GM19035 (cell line): ENCODE data around the gene ZCCHC17.
"Not testable (repeated sequence)": the region's sequence is repeated elsewhere in the genome, so short reads cannot be mapped to it uniquely, and the experiment has no call there.

Experiments
- ATAC-seq: cut with Tn5 transposase; IDR thresholded peaks from one replicate; pipeline ENCODE4 v1.9.1; 2021; ENCODE audit not compliant: unreplicated experiment

The ZCCHC17 gene

DNA sequence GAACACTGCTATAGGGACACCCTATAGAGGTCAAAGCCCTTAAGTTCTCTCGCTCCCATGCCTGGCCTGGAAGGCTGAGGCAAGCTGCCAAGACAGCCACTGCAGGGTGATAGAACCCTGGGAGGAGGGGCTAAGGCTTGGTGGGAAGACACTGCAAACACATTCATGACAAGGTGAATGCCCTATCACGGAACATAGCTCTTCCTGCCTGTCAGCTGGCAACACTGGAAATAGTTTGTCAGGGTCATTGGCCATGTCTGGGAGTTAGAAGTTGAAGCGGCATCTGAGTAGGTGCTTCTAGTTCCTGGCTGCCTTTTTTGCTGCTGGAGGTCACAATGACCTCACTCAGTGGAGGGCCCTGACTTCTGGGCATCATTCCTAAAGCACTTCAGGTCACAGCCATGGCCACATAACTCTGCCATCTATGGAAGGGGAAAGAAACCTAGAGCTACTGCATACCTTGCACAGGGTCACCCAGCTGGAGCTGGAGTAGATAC is 71.8 kb downstream of the ZCCHC17 start:
- no peak for ATAC-seq

DNA sequence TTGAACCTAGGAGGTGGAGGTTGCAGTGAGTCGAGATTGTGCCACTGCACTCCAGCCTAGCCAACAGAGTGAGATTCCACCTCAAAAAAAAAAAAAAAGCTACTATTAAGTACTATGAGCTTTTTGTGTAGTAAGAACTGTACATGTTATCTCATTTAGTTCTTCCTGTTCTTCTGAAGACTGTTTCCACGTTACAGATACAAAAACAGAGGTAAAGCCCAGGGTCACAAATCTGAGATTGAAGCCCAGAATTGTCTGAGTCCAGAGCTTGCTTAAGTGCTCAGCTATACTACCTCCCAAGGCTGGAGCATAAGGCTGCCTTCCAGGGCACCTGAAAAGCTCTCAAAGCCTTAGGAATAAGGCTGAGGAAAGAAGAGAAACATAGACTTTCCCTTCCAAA is 73.2 kb downstream of the ZCCHC17 start:
- ATAC-seq = no peak

GRCh38 chr1:31370565-31370964 is 73.7 kb downstream of the ZCCHC17 start:
- no peak for ATAC-seq

DNA sequence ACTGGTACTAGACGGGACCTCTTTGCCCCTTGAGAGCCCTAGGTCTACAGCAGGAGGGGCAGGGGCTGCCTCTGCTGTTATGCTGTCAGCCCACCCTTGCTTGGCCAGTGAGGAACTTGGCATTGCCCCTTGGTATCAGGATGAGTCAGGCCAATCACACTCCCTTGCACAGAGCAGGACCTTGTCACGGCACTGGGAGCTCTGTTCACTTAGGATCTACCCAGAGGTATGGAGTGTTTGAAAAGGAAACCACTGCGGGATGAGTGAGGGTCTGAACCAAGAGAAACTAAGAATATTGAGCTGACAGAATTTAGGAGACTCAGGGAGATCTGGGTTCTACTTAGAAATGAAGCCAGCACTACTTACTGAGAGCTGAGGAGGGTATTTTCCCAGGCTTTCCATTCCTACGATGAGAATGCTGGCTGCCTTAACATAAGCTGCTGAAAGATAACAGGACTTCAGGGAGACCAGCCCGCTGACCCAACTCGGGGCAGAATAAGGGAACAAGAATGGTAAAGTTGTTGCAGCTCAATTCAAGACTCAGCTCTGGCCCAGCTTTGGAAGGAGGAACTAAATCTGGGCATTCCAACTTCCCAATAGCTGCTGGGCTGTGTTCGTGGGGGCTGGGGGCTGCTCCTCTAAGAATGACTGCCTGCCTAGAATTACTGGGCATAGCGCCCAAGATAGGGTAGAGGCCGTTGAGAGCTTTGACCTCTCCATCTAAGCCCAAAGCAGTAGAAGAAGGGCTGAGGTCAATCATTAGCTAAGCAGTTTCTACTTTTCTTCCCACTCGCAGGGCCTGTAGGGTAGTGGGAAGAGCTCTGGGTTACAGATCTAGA is 74.5 kb downstream of the ZCCHC17 start:
- no peak for ATAC-seq

- ATAC-seq = no peak
Measured at GRCh38 chr1:31372051-31372450, 75.2 kb downstream of the ZCCHC17 start.

DNA sequence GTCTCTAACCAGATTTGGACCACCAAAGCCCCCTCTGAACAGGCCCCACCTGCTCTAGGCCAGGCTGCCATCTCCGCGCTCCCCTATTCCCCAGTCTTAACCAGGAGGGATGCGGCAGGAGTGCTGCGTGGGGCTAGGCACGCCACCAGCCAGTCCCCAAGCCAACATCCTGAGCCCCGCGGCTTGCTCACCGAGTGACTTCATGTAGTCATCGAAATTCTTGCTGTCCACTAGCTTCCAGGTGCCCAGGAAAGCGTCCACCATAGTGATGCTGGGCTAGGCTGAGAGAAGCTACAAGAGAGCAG is 75.9 kb downstream of the ZCCHC17 start:
- ATAC-seq = no peak

DNA sequence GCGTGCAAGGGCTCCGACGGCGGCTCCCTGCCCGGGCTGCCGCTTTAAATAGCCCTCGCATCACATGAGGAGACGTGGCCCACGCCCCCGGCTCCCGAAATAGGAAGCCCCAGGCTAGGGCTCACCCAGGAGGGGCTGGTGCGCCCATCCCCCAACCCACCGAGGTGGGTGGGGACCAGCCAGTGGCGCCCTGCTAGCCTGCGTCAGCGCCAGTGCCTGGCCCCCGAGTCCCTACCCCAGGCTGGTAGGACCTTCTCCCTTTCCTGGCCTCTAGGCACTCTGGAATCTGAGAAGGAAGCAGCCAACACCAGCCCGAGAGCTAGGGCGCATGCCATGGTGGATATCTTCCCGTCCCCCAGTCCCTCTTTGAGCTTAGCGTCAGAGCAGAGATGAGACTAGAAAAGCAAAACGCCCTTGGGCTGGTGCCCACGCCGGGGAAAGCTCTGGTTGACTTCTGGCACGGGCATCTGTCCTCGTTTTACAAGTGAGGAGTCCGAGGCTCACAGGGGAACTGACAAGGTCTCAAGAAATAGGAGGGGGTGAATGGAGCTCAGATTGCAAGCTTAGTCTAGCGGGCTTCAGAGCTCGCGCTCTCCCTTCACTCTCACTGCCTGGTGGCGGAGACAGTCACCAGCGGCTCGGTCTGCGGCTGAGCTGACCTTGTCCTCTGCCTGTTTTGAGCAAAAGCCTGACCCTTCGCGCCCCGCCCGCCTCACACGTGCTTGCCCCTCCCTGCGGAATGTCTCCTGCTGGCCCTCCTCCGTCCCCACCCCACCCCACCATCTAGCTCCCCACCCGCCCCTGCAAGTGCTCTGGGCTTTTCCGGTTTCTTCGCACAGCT is 76.4 kb downstream of the ZCCHC17 start, which contains the start of gene FABP3:
Gene FABP3, minus strand, starts transcription at position 21 of the 841 bp plus-strand sequence. CDS start 62 bp downstream, outside the sequence.
- no peak for ATAC-seq

GRCh38 chr1:31373897-31374486 is 77.2 kb downstream of the ZCCHC17 start:
- ATAC-seq = no peak

- no peak for ATAC-seq
Measured at GRCh38 chr1:31374511-31375196, 77.8 kb downstream of the ZCCHC17 start.

GRCh38 chr1:31376375-31377134 is 79.7 kb downstream of the ZCCHC17 start:
- no peak for ATAC-seq

DNA sequence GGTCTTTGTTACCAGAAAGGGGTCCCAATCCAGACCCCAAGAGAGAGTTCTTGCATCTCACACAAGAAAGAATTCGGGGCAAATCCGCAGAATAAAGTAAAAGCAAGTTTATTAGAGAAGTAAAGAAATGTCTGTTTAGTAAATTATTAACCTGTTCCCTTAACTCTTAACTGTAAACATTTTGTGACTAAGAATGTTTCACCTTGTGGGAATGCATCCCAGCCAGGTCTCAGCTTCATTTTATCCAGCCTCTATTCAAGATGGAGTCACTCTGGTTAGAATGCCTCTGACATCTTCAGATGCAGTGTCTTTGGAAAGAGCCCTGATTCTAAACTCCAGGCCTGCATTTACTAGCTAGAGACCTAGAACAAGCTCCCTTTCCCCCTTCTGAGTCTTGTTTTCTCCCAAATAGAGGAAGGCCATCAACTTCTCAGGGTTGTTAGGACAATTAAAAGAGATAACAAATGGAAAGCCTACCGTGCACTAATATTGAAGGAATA is 80.6 kb downstream of the ZCCHC17 start:
- no peak for ATAC-seq

- ATAC-seq = no peak
Measured at GRCh38 chr1:31378001-31378400, 81.2 kb downstream of the ZCCHC17 start.

GRCh38 chr1:31380181-31380580 is 83.3 kb downstream of the ZCCHC17 start:
- ATAC-seq = no peak

GRCh38 chr1:31381394-31382294 is 84.8 kb downstream of the ZCCHC17 start:
- ATAC-seq = no peak

DNA sequence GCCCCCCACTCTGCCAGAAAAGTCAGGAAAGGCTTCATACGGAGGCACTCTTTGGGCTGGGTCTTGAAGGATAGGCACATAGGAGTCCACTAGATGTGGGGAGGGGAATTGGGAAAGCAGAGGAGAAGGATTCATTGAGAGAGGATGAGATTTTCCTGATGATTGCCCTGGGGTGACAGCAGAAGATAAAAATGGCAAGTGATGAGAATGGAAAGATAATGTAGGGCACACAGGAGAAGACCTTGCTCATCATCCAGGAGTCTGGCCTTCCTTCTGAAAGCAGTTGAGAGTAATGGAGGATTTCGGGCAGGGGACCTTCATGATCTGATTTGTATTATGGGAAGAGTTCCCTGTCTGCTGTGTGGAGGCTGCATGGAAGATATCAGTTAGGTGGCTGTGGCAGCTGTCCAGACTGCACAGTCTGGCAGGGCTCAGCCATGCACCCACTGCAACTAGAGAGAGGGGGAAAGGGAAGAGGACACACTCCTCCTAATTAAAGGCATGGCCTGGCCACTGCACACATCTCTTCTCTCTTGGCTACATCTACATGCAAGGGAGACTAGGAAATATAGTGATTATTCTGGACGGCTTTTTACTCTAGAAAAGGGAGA is 85.7 kb downstream of the ZCCHC17 start:
- no peak for ATAC-seq

DNA sequence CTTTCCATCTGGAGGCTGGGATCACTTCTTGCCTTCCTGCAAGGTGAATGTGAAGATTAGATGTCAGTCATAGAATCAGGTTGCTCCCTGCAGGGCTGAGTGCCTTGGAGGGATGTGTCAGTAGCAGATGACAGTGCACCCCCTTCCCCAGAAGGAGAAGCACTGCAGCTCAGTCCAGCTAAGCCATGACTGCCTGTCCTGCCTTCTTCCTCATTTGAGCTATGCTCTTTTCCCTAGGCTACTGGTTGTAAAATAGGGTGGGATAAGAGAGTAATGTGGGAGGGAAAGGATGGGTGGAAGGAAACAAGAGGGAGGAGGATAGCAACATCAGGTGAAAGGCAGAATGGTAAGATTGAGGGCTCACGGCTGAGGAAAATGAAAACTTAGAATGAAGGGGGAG is 87.1 kb downstream of the ZCCHC17 start:
- no peak for ATAC-seq

GRCh38 chr1:31386576-31387243 is 89.9 kb downstream of the ZCCHC17 start:
- ATAC-seq = not testable (repeated sequence)

- ATAC-seq = no peak
Measured at GRCh38 chr1:31387612-31388011, 90.8 kb downstream of the ZCCHC17 start.
